ENCODE data around the gene ZNF100. TPM values are rescaled to one million over a fixed set of nuclear protein-coding genes. Genes with fewer than 3 reads are reported as not detected.
A peak's percentile ranks its signal among the peaks of the same experiment; 100 is the strongest.
"Not testable (repeated sequence)": the region's sequence is repeated elsewhere in the genome, so short reads cannot be mapped to it uniquely, and the experiment has no call there.

ZNF100 gene
- total and polyA plus RNA-seq, 2 of the 4 experiments (the other 2 are of a cell fraction) = 2.2 to 5.9 TPM

DNA sequence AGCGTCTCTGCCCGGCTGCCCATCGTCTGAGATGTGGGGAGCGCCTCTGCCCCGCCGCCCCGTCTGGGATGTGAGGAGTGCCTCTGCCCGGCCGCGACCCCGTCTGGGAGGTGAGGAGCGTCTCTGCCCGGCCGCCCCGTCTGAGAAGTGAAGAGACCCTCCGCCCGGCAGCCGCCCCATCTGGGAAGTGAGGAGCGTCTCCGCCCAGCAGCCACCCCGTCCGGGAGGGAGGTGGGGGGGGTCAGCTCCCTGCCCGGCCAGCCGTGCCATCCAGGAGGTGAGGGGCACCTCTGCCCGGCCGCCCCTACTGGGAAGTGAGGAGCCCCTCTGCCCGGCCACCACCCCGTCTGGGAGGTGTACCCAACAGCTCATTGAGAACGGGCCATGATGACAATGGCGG lies 8.4 kb upstream of the ZNF100 start:
- H3K4me2 ChIP-seq (ENCODE audit: low read depth, low read length); H3K14ac ChIP-seq (replicated peaks; ENCODE audit: low read depth, low read length); H4K5ac ChIP-seq (ENCODE audit: low read depth, low read length); H2AK9ac ChIP-seq (replicated peaks; ENCODE audit: low read depth, low read length, poor library complexity); H3K4me3 ChIP-seq (ENCODE audit: insufficient read depth, low read depth, low read length); H3K27me3 ChIP-seq (ENCODE audit: control insufficient read depth, insufficient read depth, low read length); dilution Hi-C loops (cut with HindIII; ENCODE audit: low sequenced_read_pairs, unreplicated experiment); H3K9ac ChIP-seq (ENCODE audit: low read depth, low read length); DNase-seq; H4K91ac ChIP-seq (ENCODE audit: insufficient read depth, low read depth, low read length); H3K9me3 ChIP-seq (ENCODE audit: control insufficient read depth, insufficient read depth, low read length); H3K4me1 ChIP-seq (ENCODE audit: control insufficient read depth, insufficient read depth, low read length); H3K4ac ChIP-seq (ENCODE audit: low read depth, low read length); in situ Hi-C loops (cut with MboI; ENCODE audit: low sequenced_read_pairs); H4K8ac ChIP-seq (ENCODE audit: low read depth in 2 of 2, low read length in 2 of 2); H4K20me1 ChIP-seq (ENCODE audit: insufficient read depth, low read length); H2BK15ac ChIP-seq (ENCODE audit: low read depth, low read length); H2AK5ac ChIP-seq (ENCODE audit: low read depth, low read length); H3K56ac ChIP-seq (ENCODE audit: extremely low read depth, insufficient read depth, low read length); CTCF ChIA-PET; ATAC-seq (ENCODE audit: low read depth); H2AFZ ChIP-seq (replicated peaks; ENCODE audit: low read length, poor library complexity); H3K36me3 ChIP-seq (ENCODE audit: control insufficient read depth, insufficient read depth, low read length); H3K27ac ChIP-seq (ENCODE audit: insufficient read depth, low read length); H2BK120ac ChIP-seq (ENCODE audit: low read depth, low read length); POLR2A ChIA-PET (ENCODE audit: unreplicated experiment); H2BK5ac ChIP-seq (ENCODE audit: low read depth, low read length, poor library complexity, severe bottlenecking); H2BK20ac ChIP-seq (ENCODE audit: low read depth, low read length); H3K9me1 ChIP-seq (ENCODE audit: insufficient read depth, low read length); H3K18ac ChIP-seq (ENCODE audit: low read depth, low read length); BruUV-seq (replicated peaks); intact Hi-C loops (cut with micrococcal nuclease); H3K23ac ChIP-seq (ENCODE audit: low read depth, low read length); H3K79me1 ChIP-seq (ENCODE audit: low read depth in 1 of 2, low read length in 2 of 2): not testable (repeated sequence)
- no CpG with 5 or more reads among the region's 30 CpGs for WGBS, 2 experiments (ENCODE audit: extremely low coverage in 2 of 2, insufficient read length in 1 of 2)

DNA sequence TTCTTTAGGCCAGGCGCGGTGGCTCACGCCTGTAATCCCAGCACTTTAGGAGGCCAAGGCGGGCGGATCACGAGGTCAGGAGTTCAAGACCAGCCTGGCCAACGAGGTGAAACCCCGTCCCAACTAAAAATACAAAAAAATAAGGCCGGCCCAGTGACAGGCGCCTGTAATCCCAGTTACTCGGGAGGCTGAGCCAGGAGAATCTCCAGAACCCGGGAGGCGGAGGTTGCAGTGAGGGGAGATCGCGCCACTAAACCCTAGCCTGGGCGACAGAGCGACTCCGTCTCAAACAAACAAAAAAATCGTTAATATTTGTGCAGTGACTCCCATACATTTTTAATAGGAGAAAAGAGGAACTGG lies 694 bp downstream of the ZNF100 start:
- H2AFZ ChIP-seq (replicated peaks; ENCODE audit: low read length, poor library complexity) = peak overlapping the region; percentile 97
- H2BK120ac ChIP-seq (ENCODE audit: low read depth, low read length); H4K91ac ChIP-seq (ENCODE audit: insufficient read depth, low read depth, low read length); H2AK9ac ChIP-seq (replicated peaks; ENCODE audit: low read depth, low read length, poor library complexity); H3K23ac ChIP-seq (ENCODE audit: low read depth, low read length); H3K18ac ChIP-seq (ENCODE audit: low read depth, low read length); H2BK15ac ChIP-seq (ENCODE audit: low read depth, low read length); POLR2A ChIA-PET (ENCODE audit: unreplicated experiment); H4K20me1 ChIP-seq (ENCODE audit: insufficient read depth, low read length); H3K9me3 ChIP-seq (ENCODE audit: control insufficient read depth, insufficient read depth, low read length); H3K9me1 ChIP-seq (ENCODE audit: insufficient read depth, low read length); H3K4me1 ChIP-seq (ENCODE audit: control insufficient read depth, insufficient read depth, low read length); H2BK20ac ChIP-seq (ENCODE audit: low read depth, low read length); H2BK5ac ChIP-seq (ENCODE audit: low read depth, low read length, poor library complexity, severe bottlenecking); H4K5ac ChIP-seq (ENCODE audit: low read depth, low read length); H3K4ac ChIP-seq (ENCODE audit: low read depth, low read length); H3K79me1 ChIP-seq (ENCODE audit: low read depth in 1 of 2, low read length in 2 of 2); dilution Hi-C loops (cut with HindIII; ENCODE audit: low sequenced_read_pairs, unreplicated experiment); DNase-seq; H3K27me3 ChIP-seq (ENCODE audit: control insufficient read depth, insufficient read depth, low read length); BruUV-seq (replicated peaks); H3K56ac ChIP-seq (ENCODE audit: extremely low read depth, insufficient read depth, low read length); in situ Hi-C loops (cut with MboI; ENCODE audit: low sequenced_read_pairs); H3K14ac ChIP-seq (replicated peaks; ENCODE audit: low read depth, low read length); H2AK5ac ChIP-seq (ENCODE audit: low read depth, low read length): not testable (repeated sequence)
- WGBS, 2 experiments (ENCODE audit: extremely low coverage in 2 of 2, insufficient read length in 1 of 2) = no CpG with 5 or more reads among the region's 19 CpGs
- H3K9ac ChIP-seq (ENCODE audit: low read depth, low read length) = peak overlapping the region; percentile 92
- peak; percentile 31 for ATAC-seq (ENCODE audit: low read depth)
- CTCF ChIA-PET = interaction anchor here (1.6 kb wide), 1 partner anchor 10 kb away, joined by 5 read pairs; no protein-coding TSS in a partner anchor
- H3K36me3 ChIP-seq (ENCODE audit: control insufficient read depth, insufficient read depth, low read length) = peaks cover 18% of the 10 kb centered on the region
- peak overlapping the region; percentile 40 to 53; a peak in 3 of 4 replicates for H4K8ac ChIP-seq (ENCODE audit: low read depth in 2 of 2, low read length in 2 of 2)
- H3K27ac ChIP-seq (ENCODE audit: insufficient read depth, low read length) = peak overlapping the region; percentile 73
- peak overlapping the region; percentile 94 for H3K4me3 ChIP-seq (ENCODE audit: insufficient read depth, low read depth, low read length)
- intact Hi-C loops (cut with micrococcal nuclease) = loop anchor here (5.0 kb wide), 1 partner anchor 71 kb away; the partner anchor contains the start of gene ZNF43
- peak overlapping the region; percentile 51 for H3K4me2 ChIP-seq (ENCODE audit: low read depth, low read length)
